H1 (cell line): ENCODE results near the gene CNGB1. TPM values are rescaled to one million over a fixed set of nuclear protein-coding genes. Genes with fewer than 3 reads are reported as not detected.

ENCODE experiments used
- CTCF ChIA-PET: fragments of 300-600 bp; sonication (Branson Sonifier 250); formaldehyde crosslinking; loops from one replicate; lab custom pipeline; 2021; ENCODE audit not compliant: partially characterized antibody; lab: Charles Lee
- POLR2A ChIA-PET: fragments of 300-600 bp; sonication (Branson Sonifier 250); formaldehyde crosslinking; loops from one replicate; lab custom pipeline; 2021; ENCODE audit warnings: inconsistent platforms; ENCODE audit not compliant: partially characterized antibody; lab: Charles Lee
- DNase-seq, 2 experiments: peaks; one replicate each; pipeline versions ENCODE4 v3.0.0 to v3.0.0-alpha.2; 2010 to 2022; ENCODE audit warnings: low spot score in 2 of 2, low read depth in 1 of 2, mixed read lengths in 1 of 2
- FAIRE-seq: peaks from 2 replicates; lab custom pipeline; 2011; peaks lifted over from hg19 to GRCh38; lab: Jason Lieb, UNC
- H2AFZ ChIP-seq: 2 replicates; pipeline ENCODE4 v1.8.1; 2012; ENCODE audit warnings: low read length, inconsistent platforms
- H2AK5ac ChIP-seq: 2 replicates; pipeline ENCODE4 v1.6.1; 2013; ENCODE audit warnings: low read depth, low read length
- H2BK120ac ChIP-seq: replicated peaks from 2 replicates; pipeline ENCODE3; 2013; ENCODE audit warnings: low read depth, low read length, inconsistent platforms
- H2BK12ac ChIP-seq: 2 replicates; pipeline ENCODE4 v1.6.1; 2013; ENCODE audit warnings: low read depth, low read length
- H2BK15ac ChIP-seq: 2 replicates; pipeline ENCODE4 v1.6.1; 2013; ENCODE audit warnings: low read length
- H2BK20ac ChIP-seq: 2 replicates; pipeline ENCODE4 v1.6.1; 2013; ENCODE audit warnings: low read length
- H2BK5ac ChIP-seq: 2 replicates; pipeline ENCODE4 v1.6.1; 2013; ENCODE audit warnings: low read depth, low read length
- H3K14ac ChIP-seq: 2 replicates; pipeline ENCODE4 v1.6.1; 2013; ENCODE audit warnings: inconsistent platforms; ENCODE audit not compliant: insufficient read length
- H3K18ac ChIP-seq: 2 replicates; pipeline ENCODE4 v1.6.1; 2013; ENCODE audit warnings: low read length; ENCODE audit errors: extremely low read depth
- H3K23ac ChIP-seq: 2 replicates; pipeline ENCODE4 v1.6.1; 2013; ENCODE audit warnings: inconsistent platforms; ENCODE audit not compliant: insufficient read length
- H3K23me2 ChIP-seq: 2 replicates; pipeline ENCODE4 v1.6.1; 2013; ENCODE audit warnings: low read depth, low read length
- H3K27ac ChIP-seq: 2 replicates; pipeline ENCODE4 v1.6.1; 2011; ENCODE audit warnings: low read depth, low read length, inconsistent platforms
- H3K27me3 ChIP-seq, 4 experiments: replicated peaks in 1 of 4; 1 replicate in 1 of 4; 2 replicates in 3 of 4; pipeline versions ENCODE4 v1.6.1 to v1.8.1; 2011 to 2013; ENCODE audit warnings: low read length in 3 of 4, mild to moderate bottlenecking in 3 of 4, inconsistent platforms in 2 of 4, mixed read lengths in 2 of 4, moderate library complexity in 1 of 4; ENCODE audit not compliant: control insufficient read depth in 3 of 4, insufficient read depth in 3 of 4; ENCODE audit errors: extremely low read depth in 1 of 4
- H3K36me3 ChIP-seq, 4 experiments: 2 replicates each; pipeline versions ENCODE4 v1.6.1 to v1.8.1; 2011 to 2013; ENCODE audit warnings: mild to moderate bottlenecking in 4 of 4, low read length in 3 of 4, moderate library complexity in 2 of 4, control low read depth in 1 of 4, inconsistent platforms in 1 of 4; ENCODE audit not compliant: insufficient read depth in 4 of 4, control insufficient read depth in 2 of 4
- H3K4ac ChIP-seq: replicated peaks from 2 replicates; pipeline ENCODE3; 2013; ENCODE audit warnings: low read length, low read depth, mixed read lengths, inconsistent platforms; ENCODE audit not compliant: insufficient read length
- H3K4me1 ChIP-seq, 4 experiments: replicated peaks in 1 of 4; 1 replicate in 1 of 4; 2 replicates in 3 of 4; pipeline versions ENCODE4 v1.6.1 to v1.8.1; 2011 to 2013; ENCODE audit warnings: low read length in 3 of 4, inconsistent platforms in 2 of 4, mixed read lengths in 1 of 4; ENCODE audit not compliant: insufficient read depth in 4 of 4, control insufficient read depth in 3 of 4
- H3K4me2 ChIP-seq, 2 experiments: 2 replicates each; pipeline versions ENCODE4 v1.6.1 to v1.8.1; 2011 to 2013; ENCODE audit warnings: low read depth in 2 of 2, low read length in 2 of 2, control low read depth in 1 of 2, inconsistent platforms in 1 of 2, mild to moderate bottlenecking in 1 of 2; ENCODE audit not compliant: insufficient read depth in 1 of 2
- H3K4me3 ChIP-seq, 4 experiments: fragments of 200-600, 300-600 bp in 1 of 4; sonication (generic), shearing (Covaris generic), sonication (Bioruptor Twin) in 1 of 4; 2 replicates each; pipeline versions ENCODE4 v1.5.1 to v1.8.1; 2011 to 2016; ENCODE audit warnings: low read length in 4 of 4, low read depth in 3 of 4, control low read depth in 2 of 4, inconsistent platforms in 2 of 4, mild to moderate bottlenecking in 2 of 4, mixed read lengths in 1 of 4, moderate library complexity in 1 of 4; ENCODE audit not compliant: insufficient read depth in 2 of 4; ENCODE audit errors: extremely low read depth in 1 of 4
- H3K56ac ChIP-seq: replicated peaks from 2 replicates; pipeline ENCODE3; 2013; ENCODE audit warnings: low read depth, mild to moderate bottlenecking, mixed read lengths, low read length, inconsistent platforms; ENCODE audit not compliant: insufficient read length
- H3K79me1 ChIP-seq: 2 replicates; pipeline ENCODE4 v1.6.1; 2013; ENCODE audit warnings: low read depth, low read length, control low read depth
- H3K79me2 ChIP-seq, 2 experiments: 2 replicates each; pipeline versions ENCODE4 v1.6.1 to v1.8.1; 2012 to 2013; ENCODE audit warnings: low read length in 2 of 2, mild to moderate bottlenecking in 2 of 2, inconsistent platforms in 1 of 2; ENCODE audit not compliant: insufficient read depth in 2 of 2, control insufficient read depth in 1 of 2
- H3K9ac ChIP-seq, 4 experiments: replicated peaks in 1 of 4; 1 replicate in 1 of 4; 2 replicates in 3 of 4; pipeline versions ENCODE4 v1.6.1 to v1.8.1; 2011 to 2013; ENCODE audit warnings: low read depth in 3 of 4, low read length in 3 of 4, control low read depth in 2 of 4, mild to moderate bottlenecking in 2 of 4, moderate library complexity in 2 of 4, inconsistent platforms in 1 of 4; ENCODE audit errors: extremely low read depth in 1 of 4
- H3K9me3 ChIP-seq, 2 experiments: 2 replicates each; pipeline versions ENCODE4 v1.6.1 to v1.8.1; 2012 to 2013; ENCODE audit warnings: mild to moderate bottlenecking in 2 of 2, moderate library complexity in 2 of 2, control low read depth in 1 of 2, inconsistent platforms in 1 of 2, low read depth in 1 of 2, low read length in 1 of 2, mixed read lengths in 1 of 2; ENCODE audit not compliant: insufficient read depth in 2 of 2
- H4K20me1 ChIP-seq, 2 experiments: replicated peaks in 1 of 2; 2 replicates each; pipeline versions ENCODE3 to v1.8.1; 2011 to 2013; ENCODE audit warnings: inconsistent platforms in 2 of 2, low read length in 2 of 2, mild to moderate bottlenecking in 1 of 2; ENCODE audit not compliant: insufficient read depth in 2 of 2, control insufficient read depth in 1 of 2
- H4K5ac ChIP-seq: 2 replicates; pipeline ENCODE4 v1.6.1; 2013; ENCODE audit warnings: low read length, low read depth, mixed read lengths, inconsistent platforms; ENCODE audit not compliant: insufficient read length
- H4K8ac ChIP-seq: 2 replicates; pipeline ENCODE4 v1.8.0; 2013; ENCODE audit warnings: mild to moderate bottlenecking, moderate library complexity, low read length, inconsistent platforms; ENCODE audit not compliant: insufficient read depth; ENCODE audit errors: extremely low read depth
- H4K91ac ChIP-seq: replicated peaks from 2 replicates; pipeline ENCODE3; 2013; ENCODE audit warnings: low read length, mixed read lengths, inconsistent platforms; ENCODE audit not compliant: insufficient read length
- BACH1 ChIP-seq: IDR thresholded peaks from 2 replicates; pipeline ENCODE4 v1.6.1; 2012; ENCODE audit warnings: low read length, improper control_type of control experiment
- CHD2 ChIP-seq: IDR thresholded peaks from 2 replicates; pipeline ENCODE4 v1.6.1; 2012; ENCODE audit warnings: low read length, improper control_type of control experiment
- CREB1 ChIP-seq: IDR thresholded peaks from 2 replicates; pipeline ENCODE4 v1.6.1; 2012; ENCODE audit warnings: inconsistent platforms
- EP300 ChIP-seq, 2 experiments: IDR thresholded peaks; 1 replicate in 1 of 2; 2 replicates in 1 of 2; pipeline ENCODE4 v1.6.1; 2011 to 2012; ENCODE audit warnings: low read depth in 2 of 2, low read length in 2 of 2, mild to moderate bottlenecking in 2 of 2, borderline replicate concordance in 1 of 2, inconsistent platforms in 1 of 2, moderate library complexity in 1 of 2
- EZH2 ChIP-seq: fragments of 200-600 bp; sonication (generic); IDR thresholded peaks from 2 replicates; pipeline ENCODE4 v1.7.1; 2012; ENCODE audit warnings: low read depth, mild to moderate bottlenecking, moderate library complexity, low read length, inconsistent platforms; ENCODE audit not compliant: severe bottlenecking
- HDAC2 ChIP-seq, 2 experiments: fragments of 300-600 bp in 1 of 2; sonication (generic) in 1 of 2; IDR thresholded peaks; 2 replicates each; pipeline ENCODE4 v1.6.1; 2011 to 2012; ENCODE audit warnings: low read depth in 2 of 2, low read length in 2 of 2, mild to moderate bottlenecking in 2 of 2, moderate library complexity in 2 of 2, borderline replicate concordance in 1 of 2, inconsistent platforms in 1 of 2
- RXRA ChIP-seq: IDR thresholded peaks from 2 replicates; pipeline ENCODE4 v1.6.1; 2011; ENCODE audit warnings: low read depth, mild to moderate bottlenecking, low read length, moderate library complexity; ENCODE audit not compliant: insufficient read depth
- SIX5 ChIP-seq: IDR thresholded peaks from 2 replicates; pipeline ENCODE4 v1.6.1; 2011; ENCODE audit warnings: mild to moderate bottlenecking, low read depth, low read length
- SP2 ChIP-seq: IDR thresholded peaks from 2 replicates; pipeline ENCODE4 v1.6.1; 2012; ENCODE audit warnings: mild to moderate bottlenecking, low read length, inconsistent platforms
- SP4 ChIP-seq: IDR thresholded peaks from 2 replicates; pipeline ENCODE4 v1.6.1; 2012; ENCODE audit warnings: low read length, inconsistent platforms
- SRF ChIP-seq: IDR thresholded peaks from 2 replicates; pipeline ENCODE4 v1.6.1; 2011; ENCODE audit warnings: mild to moderate bottlenecking, low read depth, low read length, moderate library complexity
- WGBS, 2 experiments: shearing (Covaris generic) in 1 of 2; methylation state at CpG; one replicate each; pipeline versions ENCODE4 v1.1.6 to v1.1.7; 2013 to 2015; ENCODE audit warnings: low lambda C conversion rate in 2 of 2, mixed read lengths in 2 of 2, inconsistent platforms in 1 of 2, low coverage in 1 of 2, missing lambda C conversion rate in 1 of 2; ENCODE audit not compliant: insufficient replicate concordance in 2 of 2, insufficient coverage in 1 of 2, insufficient read length in 1 of 2; ENCODE audit errors: extremely low coverage in 1 of 2, missing lambda C conversion rate in 1 of 2; 5-methylcytosine and 5-hydroxymethylcytosine counted together
- polyA plus RNA-seq, 7 experiments: library from polyadenylated mRNA; depleted of rRNA in 3 of 7; stranded (reverse) in 5 of 7; unstranded in 2 of 7; fragments of >200 nt in 5 of 7; fragments of 200-250 nt in 2 of 7; gene quantifications; 1 replicate in 5 of 7; 2 replicates in 1 of 7; 4 replicates in 1 of 7; pipeline versions ENCODE4 v1.2.1 to v1.2.3, GENCODE V29; 2011 to 2013; ENCODE audit warnings: missing spikeins in 2 of 7, mixed read lengths in 2 of 7
- total RNA-seq: library from RNA; stranded (reverse); fragmentation: NEBNext Ultra II Directional; extraction: Animal tissue kit (Norgen Biotek cat#: 25700); gene quantifications from 2 replicates; pipeline ENCODE4 v1.2.1, GENCODE V29; 2021

Gene CNGB1
- total and polyA plus RNA-seq, 2 of the 8 experiments (the other 6 are each of a cell fraction or from before 2014, with no cell fraction given) = not detected

- TF ChIP-seq EP300 (IDR thresholded peaks at IDR 0.05; ENCODE audit: borderline replicate concordance in 1 of 2, low read depth in 2 of 2, low read length in 2 of 2) (no peak), EZH2 (no peak), SIX5 (no peak), BACH1 (no peak), HDAC2 (IDR thresholded peaks at IDR 0.05; ENCODE audit: borderline replicate concordance in 1 of 2, low read depth in 2 of 2, low read length in 2 of 2) (no peak), RXRA (no peak), CREB1 (no peak), CHD2 (no peak), SP4 (no peak), SRF (no peak), SP2 (no peak)
- TF ChIP-seq, all 59 proteins: peak for 0
- Histone ChIP-seq H2BK120ac (no peak overlapping the region), H3K27me3 (no peaks in the 10 kb centered on the region), H3K14ac (no peak overlapping the region), H2BK12ac (no peak overlapping the region; the same call in 1 of the 2 replicates), H4K20me1 (no peaks in the 10 kb centered on the region), H3K4me1 (no peaks in the 10 kb centered on the region; a peak in 2 of 7 replicates), H3K27ac (no peak overlapping the region), H3K18ac (no peak overlapping the region; the same call in 1 of the 2 replicates), H2AFZ (0 out of 2 replicates have a peak overlapping the region, but pooled peaks have one; percentile 53), H3K23ac (no peak overlapping the region), H2BK5ac (no peak overlapping the region), H3K4me3 (no peak overlapping the region), H4K91ac (no peak overlapping the region), H2BK15ac (peak overlapping the region; percentile 92), H3K9me3 (no peaks in the 10 kb centered on the region), H2BK20ac (no peak overlapping the region), H3K56ac (no peak overlapping the region), H3K4ac (no peak overlapping the region), H3K79me1 (no peaks in the 10 kb centered on the region), H3K79me2 (no peaks in the 10 kb centered on the region), H4K8ac (no peak overlapping the region), H3K9ac (no peak overlapping the region), H4K5ac (no peak overlapping the region), H3K23me2 (no peaks in the 10 kb centered on the region), H3K36me3 (no peaks in the 10 kb centered on the region), H3K4me2 (no peak overlapping the region), H2AK5ac (no peak overlapping the region)
- FAIRE-seq (no peak), DNase-seq (no peak)
- ChIA-PET CTCF (interaction anchor here (0.5 to 16.4 kb wide), 25 partner anchors 8 to 456 kb away, joined by 3 to 305 read pairs (median 4); partner anchors contain the start of genes USB1 and ZNF319), POLR2A (no interaction called here)
- 89% methylated on average over 10 of the region's 11 CpGs; no CpG with 5 or more reads in 1 of the 2 experiments for WGBS, 2 experiments
These were observed 70.0 kb downstream of the CNGB1 start for GRCh38 chr16:57900796-57901479.
